Measurements from ENCODE around the gene POLR3B. TPM values are rescaled to one million over a fixed set of nuclear protein-coding genes. Genes with fewer than 3 reads are reported as not detected.
"Not testable (repeated sequence)": the region's sequence is repeated elsewhere in the genome, so short reads cannot be mapped to it uniquely, and the experiment has no call there.

The POLR3B gene
- total and polyA plus RNA-seq, 2 experiments from 2014 or later = 4.0 to 14.6 TPM

GRCh38 chr12:106380954-106381353 is 23.4 kb downstream of the POLR3B start:
- TF ChIP-seq CREB1 (CRISPR knock-in tag; IDR thresholded peaks at IDR 0.05; ENCODE audit: low read depth) = no peak
- no peak for TF ChIP-seq ZNF114 (CRISPR knock-in tag; IDR thresholded peaks at IDR 0.05)
- no peak for TF ChIP-seq REST (IDR thresholded peaks at IDR 0.05; ENCODE audit: unreplicated experiment)
- no peak for TF ChIP-seq JUNB (IDR thresholded peaks at IDR 0.05; ENCODE audit: unreplicated experiment)
- no peak for TF ChIP-seq ZNF462 (CRISPR knock-in tag; IDR thresholded peaks at IDR 0.05)
- TF ChIP-seq NANOG (IDR thresholded peaks at IDR 0.05; ENCODE audit: borderline replicate concordance) = no peak
- no peak for TF ChIP-seq ETS1 (IDR thresholded peaks at IDR 0.05)
- TF ChIP-seq POLR2AphosphoS5 (IDR thresholded peaks at IDR 0.05; ENCODE audit: low read depth) = no peak
- no peak overlapping the region for H3K4me2 ChIP-seq
- peaks cover 5% of the 10 kb centered on the region; the same call in 1 of the 2 replicates for H3K36me3 ChIP-seq (ENCODE audit: insufficient read depth)
- H3K4me1 Mint-ChIP-seq = no peaks in the 10 kb centered on the region
- peaks cover 38% of the 10 kb centered on the region for H3K36me3 Mint-ChIP-seq (ENCODE audit: low read depth)
- H3K4me3 ChIP-seq = no peak overlapping the region
- no peaks in the 10 kb centered on the region for H3F3A ChIP-seq (replicated peaks; ENCODE audit: low read depth)
- H3K27ac Mint-ChIP-seq = no peak overlapping the region
- H3K79me2 ChIP-seq (replicated peaks; ENCODE audit: insufficient read depth) = no peaks in the 10 kb centered on the region
- no peaks in the 10 kb centered on the region; the same call in 1 of the 2 replicates for H4K20me1 ChIP-seq (replicated peaks; ENCODE audit: insufficient read depth)
- no peaks in the 10 kb centered on the region for H3K27me3 ChIP-seq (ENCODE audit: insufficient read depth)
- H3K4me3 Mint-ChIP-seq = no peak overlapping the region
- H3K27ac ChIP-seq (ENCODE audit: low read depth) = no peak overlapping the region
- no peak overlapping the region for H2AFZ ChIP-seq
- ATAC-seq (no peak), DNase-seq (ENCODE audit: low spot score) (no peak)
- H3K27me3 Mint-ChIP-seq (ENCODE audit: insufficient read depth, low read depth, poor library complexity) = no peaks in the 10 kb centered on the region
- no peaks in the 10 kb centered on the region for H3K9me3 Mint-ChIP-seq
- H3K4me1 ChIP-seq (ENCODE audit: insufficient read depth) = no peaks in the 10 kb centered on the region
- no peaks in the 10 kb centered on the region for H3K9me2 ChIP-seq (ENCODE audit: insufficient read depth)

GRCh38 chr12:106381866-106382265 is 24.3 kb downstream of the POLR3B start:
- H2AFZ ChIP-seq; H3K36me3 ChIP-seq (ENCODE audit: insufficient read depth); H3K4me1 Mint-ChIP-seq; H3K27me3 ChIP-seq (ENCODE audit: insufficient read depth); H3K4me1 ChIP-seq (ENCODE audit: insufficient read depth); H4K20me1 ChIP-seq (replicated peaks; ENCODE audit: insufficient read depth); H3K4me3 ChIP-seq; H3F3A ChIP-seq (replicated peaks; ENCODE audit: low read depth); H3K9me3 Mint-ChIP-seq; H3K27ac ChIP-seq (ENCODE audit: low read depth); H3K27ac Mint-ChIP-seq; H3K4me2 ChIP-seq; DNase-seq (ENCODE audit: low spot score); ATAC-seq; H3K9me2 ChIP-seq (ENCODE audit: insufficient read depth); H3K4me3 Mint-ChIP-seq; H3K79me2 ChIP-seq (replicated peaks; ENCODE audit: insufficient read depth); H3K27me3 Mint-ChIP-seq (ENCODE audit: insufficient read depth, low read depth, poor library complexity): not testable (repeated sequence)
- peaks cover 35% of the 10 kb centered on the region for H3K36me3 Mint-ChIP-seq (ENCODE audit: low read depth)

Data from GM23338 (cell line).